Stomach (tissue), 4 donors: ENCODE data around the gene TRNP1.

Experiments
- POLR2A ChIP-seq, 4 donors: fragments of 450-650 bp; IDR thresholded peaks; one replicate each; pipeline ENCODE4 v1.6.1; 2016; ENCODE audit warnings: antibody characterized with exemption in 4 of 4, control low read depth in 2 of 4, mild to moderate bottlenecking in 1 of 4, moderate library complexity in 1 of 4
- POLR2AphosphoS5 ChIP-seq, 3 donors: sonication (generic); formaldehyde crosslinking; IDR thresholded peaks; one replicate each; pipeline ENCODE4 v1.6.1; 2016; ENCODE audit warnings: antibody characterized with exemption in 3 of 3
- TF ChIP-seq, protein P1 (sequence below), 7 experiments: fragments of 450-650 bp in 4 of 7; fragments of 200-600 bp in 3 of 7; sonication (generic) in 3 of 7; IDR thresholded peaks; one replicate each; pipeline ENCODE4 v1.5.1; 2016 to 2019; ENCODE audit warnings: antibody characterized with exemption in 7 of 7, control low read depth in 2 of 7, mild to moderate bottlenecking in 1 of 7

DNA sequence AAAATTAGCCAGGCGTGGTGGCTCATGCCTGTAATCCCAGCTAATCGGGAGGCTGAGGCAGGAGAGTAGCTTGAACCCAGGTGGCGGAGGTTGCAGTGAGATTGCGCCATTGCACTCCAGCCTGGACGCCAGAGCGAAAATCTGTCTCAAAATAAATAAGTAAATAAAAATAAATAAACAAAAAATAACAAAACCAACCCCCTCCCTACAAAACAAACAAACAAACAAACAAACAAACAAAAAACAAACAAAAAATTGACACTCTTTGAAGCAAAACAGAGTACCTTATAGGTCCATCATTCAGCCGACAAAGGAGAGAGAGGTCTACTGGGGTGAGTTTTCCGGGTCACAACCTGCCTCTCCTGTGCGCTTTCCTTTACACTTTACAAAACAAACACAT lies 27.9 kb upstream of the TRNP1 start:
- TF ChIP-seq POLR2A (IDR thresholded peaks at IDR 0.05) (no peak), POLR2AphosphoS5 (IDR thresholded peaks at IDR 0.05) (no peak)
- TF ChIP-seq, protein P1, sequence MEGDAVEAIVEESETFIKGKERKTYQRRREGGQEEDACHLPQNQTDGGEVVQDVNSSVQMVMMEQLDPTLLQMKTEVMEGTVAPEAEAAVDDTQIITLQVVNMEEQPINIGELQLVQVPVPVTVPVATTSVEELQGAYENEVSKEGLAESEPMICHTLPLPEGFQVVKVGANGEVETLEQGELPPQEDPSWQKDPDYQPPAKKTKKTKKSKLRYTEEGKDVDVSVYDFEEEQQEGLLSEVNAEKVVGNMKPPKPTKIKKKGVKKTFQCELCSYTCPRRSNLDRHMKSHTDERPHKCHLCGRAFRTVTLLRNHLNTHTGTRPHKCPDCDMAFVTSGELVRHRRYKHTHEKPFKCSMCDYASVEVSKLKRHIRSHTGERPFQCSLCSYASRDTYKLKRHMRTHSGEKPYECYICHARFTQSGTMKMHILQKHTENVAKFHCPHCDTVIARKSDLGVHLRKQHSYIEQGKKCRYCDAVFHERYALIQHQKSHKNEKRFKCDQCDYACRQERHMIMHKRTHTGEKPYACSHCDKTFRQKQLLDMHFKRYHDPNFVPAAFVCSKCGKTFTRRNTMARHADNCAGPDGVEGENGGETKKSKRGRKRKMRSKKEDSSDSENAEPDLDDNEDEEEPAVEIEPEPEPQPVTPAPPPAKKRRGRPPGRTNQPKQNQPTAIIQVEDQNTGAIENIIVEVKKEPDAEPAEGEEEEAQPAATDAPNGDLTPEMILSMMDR (IDR thresholded peaks at IDR 0.05), result no peak
